ENCODE measurements around the gene THAP10. TPM values are rescaled to one million over a fixed set of nuclear protein-coding genes. Genes with fewer than 3 reads are reported as not detected.

The THAP10 gene
- total RNA-seq, 1 donor from 2014 or later, result 2.0 TPM

DNA sequence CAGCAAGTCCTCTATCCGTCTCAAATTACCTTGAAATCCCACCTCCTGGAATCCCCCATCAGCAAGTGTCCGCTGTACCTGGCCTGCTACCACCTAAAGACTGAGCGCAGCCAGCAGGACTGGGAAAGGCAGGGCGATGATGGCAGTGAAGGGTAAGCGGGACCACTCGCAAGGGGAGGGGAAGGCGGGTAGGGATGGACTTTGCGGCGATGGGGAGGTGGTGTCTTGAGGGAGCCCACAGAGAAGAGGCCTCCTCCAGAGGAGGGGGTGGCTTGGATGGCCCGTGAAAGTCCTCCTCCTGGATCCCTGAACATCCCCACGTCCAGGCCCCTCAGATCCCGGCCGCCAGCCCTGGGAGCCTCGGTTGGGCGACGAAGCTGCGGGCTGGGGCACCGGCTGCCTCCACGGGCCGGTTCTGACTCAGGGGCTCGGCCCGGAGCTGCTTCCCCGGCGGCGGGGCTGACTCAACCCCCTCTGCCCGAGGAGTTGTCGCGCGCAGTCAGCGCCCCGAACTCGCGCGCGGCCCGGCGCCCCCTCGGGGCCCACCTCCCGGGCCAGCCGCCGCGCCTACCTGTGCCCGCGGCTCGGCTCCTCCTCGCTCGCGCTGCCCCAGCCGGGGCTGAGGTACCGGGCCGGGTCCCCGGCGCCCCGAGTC lies 38.8 kb downstream of the THAP10 start:
- peak; percentile 46 for DNase-seq

DNA sequence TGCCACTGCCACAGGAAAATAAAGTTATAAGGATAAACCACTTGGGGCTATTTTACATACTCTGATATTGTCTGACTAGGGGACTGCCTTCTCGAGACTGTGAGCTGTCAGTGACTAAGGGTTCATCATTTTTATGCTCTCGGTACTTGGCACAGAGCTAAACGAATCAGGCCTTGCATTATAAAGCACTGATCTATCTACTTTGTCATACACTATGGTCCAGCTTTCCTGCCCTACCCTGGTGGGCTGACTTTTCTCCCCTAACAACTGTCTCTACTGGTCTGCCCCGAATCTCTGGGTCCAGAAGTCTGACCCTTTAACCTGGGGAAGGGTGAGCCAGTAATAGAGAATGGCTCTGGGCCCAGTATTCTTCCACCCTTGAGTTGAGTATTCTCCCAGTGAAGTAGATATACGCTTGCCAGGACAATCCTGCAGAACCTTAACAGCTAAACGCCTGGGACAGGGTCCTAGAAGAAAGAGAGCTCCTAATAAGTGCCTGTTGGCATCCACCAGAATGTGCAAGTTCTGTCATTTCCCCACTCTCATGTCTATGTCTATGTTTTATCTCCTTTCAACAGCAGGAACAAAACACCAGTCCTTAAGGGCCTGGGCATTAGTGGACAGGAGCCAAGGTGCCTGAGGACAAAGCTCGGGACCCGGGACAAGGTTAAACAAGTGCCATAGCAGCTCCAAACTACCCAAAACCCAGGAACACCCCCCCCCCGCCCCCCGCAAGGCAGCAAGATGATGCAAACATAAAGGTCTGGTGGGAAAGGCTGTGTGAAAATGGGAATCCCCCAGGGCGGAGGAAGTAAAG lies 39.5 kb downstream of the THAP10 start:
- DNase-seq, result no peak

DNA sequence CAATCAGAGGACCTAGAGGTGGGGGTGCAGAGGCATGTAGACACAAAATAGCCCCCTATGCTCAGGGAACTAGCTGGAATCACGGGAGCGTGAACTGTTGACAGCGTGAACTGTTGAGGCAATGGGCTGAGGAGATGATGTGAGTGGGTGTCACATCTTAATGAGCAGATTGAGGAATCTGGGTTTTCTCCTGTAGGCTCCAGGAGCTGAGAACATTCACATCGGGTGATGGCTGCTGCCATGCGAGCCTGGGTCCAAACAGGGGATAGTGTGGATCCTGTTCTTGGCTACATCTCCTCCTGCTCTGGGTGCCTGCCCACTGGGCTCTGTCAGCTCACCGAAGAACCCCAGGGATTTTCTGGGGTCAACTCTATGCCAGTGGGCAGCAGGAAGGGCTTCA lies 40.3 kb downstream of the THAP10 start:
- DNase-seq, result no peak

DNA sequence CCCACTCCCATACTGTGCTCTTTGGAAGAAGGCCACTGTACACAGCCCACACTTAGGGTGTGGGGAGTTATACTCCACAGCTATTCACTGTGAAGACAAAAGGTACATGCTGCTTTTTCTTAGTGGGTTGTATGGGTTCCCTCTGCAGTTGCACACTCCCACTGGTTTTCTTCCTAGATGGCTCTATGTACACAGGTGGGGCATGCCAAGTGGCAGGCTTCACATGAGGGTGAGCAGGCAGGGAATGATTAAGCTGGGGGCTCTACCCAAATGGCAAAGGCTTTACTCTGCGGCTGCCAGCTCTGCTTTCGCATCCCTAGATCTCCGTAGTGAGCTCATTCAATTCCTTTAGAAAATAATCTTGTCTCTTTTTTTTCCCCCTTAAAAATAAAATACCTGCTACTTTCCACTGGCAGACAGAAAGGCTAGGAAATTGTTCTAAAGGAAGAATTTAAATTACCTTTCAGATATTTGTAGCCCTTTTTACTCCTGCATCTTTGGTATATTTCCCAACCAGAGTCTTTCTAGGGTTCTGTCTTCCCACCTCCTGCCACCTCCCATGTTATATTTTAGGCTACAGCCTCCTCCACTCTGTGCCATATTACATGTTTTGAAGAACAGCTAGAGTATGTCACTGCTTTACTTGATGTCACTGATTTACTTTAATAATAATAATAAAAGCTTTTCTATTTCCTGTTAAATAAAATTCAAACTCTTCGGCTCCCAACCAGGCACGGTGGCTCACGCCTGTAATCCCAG lies 46.5 kb downstream of the THAP10 start:
- no peak for DNase-seq

DNA sequence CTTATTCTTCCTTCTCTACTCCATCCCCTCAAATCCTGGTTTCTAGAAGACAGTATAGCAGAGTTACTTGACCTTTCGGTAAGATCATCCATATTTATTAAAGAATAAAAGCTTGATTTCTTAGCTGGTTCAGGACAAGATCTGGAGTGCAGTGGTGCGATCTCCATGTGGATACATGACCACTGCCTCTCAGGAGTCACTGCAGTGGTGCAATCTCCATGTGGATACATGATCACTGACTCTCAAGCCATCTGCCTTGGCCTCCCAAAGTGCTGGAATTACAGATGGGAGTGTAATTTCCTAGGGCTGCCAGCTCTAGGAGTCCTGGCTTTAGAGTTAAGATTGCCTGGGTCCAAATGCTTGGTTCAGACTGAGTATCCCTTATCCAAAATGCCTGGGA lies 54.8 kb downstream of the THAP10 start:
- no peak for DNase-seq

DNA sequence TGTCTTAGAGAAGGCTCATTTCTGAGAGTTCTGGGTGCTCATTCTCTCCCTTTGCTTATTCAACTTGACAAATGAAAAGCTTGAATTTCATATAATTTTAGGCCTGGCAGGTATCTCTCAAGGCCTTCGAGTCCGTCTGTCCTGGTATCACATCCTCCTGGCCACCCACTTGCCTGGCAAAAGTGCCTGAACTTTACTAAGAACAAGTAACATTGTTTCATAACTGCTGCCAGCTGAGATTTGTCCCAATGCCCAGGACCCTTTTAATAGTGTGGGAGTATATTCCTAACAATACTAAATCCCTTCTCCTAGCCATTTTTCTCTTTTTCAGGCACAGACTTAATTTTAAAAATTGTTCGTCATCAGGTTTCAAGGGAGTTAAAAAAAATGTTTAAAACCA lies 56.4 kb downstream of the THAP10 start:
- DNase-seq, result no peak

DNA sequence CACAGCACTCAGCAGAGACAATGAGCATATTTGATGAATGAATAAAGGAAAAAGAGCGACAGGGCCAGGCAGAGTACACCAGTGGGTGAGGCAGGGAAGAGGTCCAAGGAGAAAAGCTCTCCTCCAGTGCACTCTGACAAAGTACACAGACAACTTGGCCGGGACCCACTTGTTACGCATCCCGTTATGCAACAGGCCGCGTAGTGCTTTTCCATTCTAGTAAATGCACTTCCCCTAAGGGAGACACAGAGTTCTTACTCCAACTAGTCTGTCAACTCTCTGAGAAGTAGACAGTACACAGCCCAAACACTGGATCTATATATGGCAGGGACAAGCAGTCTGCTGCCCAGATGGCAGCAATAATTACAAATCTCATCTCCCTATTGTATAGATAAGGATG lies 56.8 kb downstream of the THAP10 start:
- no peak for DNase-seq

DNA sequence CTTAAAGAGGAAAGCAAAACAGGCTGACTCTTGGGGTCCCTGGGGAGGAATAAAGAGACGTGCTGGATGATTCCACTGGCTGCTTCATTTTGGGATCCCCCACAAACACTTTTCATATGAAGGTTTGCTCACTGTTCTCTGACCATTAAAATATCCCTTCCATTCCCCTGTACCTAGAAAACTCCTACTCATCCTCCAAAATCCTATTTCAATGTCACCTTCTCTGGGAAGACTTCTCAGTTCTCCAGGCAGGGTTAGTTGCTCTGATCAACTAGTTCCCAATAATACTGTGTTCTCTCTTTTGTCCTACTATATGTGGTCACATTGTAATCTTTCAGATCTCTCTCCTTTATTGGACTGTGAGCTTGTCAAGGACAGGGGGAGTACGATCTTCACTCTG lies 57.2 kb downstream of the THAP10 start:
- DNase-seq, result no peak

DNA sequence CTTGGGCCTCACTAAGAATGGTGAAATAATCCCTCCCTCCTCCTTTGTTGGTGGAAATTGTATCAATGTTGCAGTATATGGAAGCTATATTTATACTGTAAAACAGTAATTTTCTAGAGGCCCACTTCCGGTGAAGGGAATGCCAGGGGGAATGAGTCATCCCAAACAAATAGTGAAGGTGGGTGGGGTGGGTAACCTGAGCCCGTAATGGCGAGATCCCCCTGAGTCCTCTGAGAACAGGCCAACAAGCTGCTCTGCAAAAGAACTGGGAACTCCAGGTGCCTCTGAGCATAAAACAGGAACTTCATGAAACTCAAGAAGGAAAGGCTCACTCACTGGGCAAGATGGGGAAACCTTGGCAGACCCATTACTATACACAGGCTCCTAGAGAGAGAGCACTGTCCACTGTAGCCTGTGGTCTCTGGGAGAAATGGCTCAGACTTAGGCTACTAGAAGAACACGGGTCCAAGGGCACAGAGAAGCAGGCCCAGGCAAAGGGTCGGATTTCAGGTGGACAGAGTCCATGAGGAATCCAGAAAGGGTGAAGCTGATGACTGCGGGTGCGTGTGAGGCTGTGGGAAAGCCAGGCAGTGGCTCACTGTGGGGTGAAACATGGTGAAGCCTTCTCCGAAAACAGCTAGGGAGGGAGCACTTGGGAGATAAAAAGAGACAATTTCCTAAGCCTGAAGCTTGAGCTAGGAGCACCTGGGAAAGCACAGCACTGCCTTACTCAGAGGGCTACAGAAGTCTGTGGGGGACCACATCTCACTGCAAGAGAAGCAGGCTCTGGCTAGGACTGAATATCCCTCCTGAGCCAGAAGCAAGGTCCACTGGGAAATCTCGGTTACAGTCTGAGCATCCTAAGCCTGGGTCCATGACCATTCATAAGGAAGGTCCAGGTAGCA lies 58.1 kb downstream of the THAP10 start:
- peak; percentile 68 for DNase-seq

DNA sequence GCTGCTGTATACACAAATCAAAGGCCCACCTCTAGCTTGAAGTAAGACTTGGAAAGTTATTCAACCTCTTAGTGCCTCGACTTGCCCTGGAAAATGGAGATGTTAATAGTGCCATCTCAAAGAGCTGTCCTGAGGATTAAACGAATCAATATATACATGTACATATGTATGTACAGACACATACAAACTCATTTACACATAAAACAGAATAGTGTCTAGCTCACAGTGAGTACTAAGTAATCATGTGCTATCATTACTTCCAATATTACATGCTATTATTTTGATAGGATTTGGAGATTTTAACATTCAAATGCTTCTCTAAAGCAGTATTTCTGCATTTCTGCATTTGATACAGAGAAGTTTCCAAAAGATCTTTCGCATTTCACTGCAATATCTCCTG lies 58.8 kb downstream of the THAP10 start:
- DNase-seq, result no peak

DNA sequence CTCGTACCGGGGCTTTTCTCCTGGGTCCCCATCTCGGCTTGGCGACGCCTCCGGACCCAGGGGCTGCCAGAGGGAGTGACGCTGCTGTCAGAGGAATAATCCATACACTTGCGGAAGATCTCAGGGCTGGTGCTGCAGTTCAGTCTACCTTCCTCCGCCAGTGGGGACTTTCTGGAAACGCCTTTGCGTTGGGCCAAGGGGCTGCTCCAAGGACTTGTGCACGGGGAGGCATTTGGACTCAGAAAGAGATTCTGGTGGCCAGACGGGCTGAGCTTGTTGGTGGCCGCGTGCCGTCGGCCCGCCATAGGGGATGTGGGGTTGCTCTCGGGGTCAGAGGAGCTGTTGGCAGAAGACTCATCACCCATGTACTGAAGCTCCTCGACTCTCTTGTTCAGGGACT lies 60.1 kb downstream of the THAP10 start:
- DNase-seq, result no peak

Other genes starting within 250 kb of the THAP10 start
- gene UACA, start 128.9 kb downstream of the THAP10 start, total RNA-seq, result 170 and 185 TPM in 2 replicates
- 6.9 and 15.0 TPM in 2 replicates for gene LARP6, start 38.3 kb downstream of the THAP10 start, total RNA-seq
- 4.9 and 6.3 TPM in 2 replicates for gene LRRC49, start 393 bp upstream of the THAP10 start, total RNA-seq
- 34.2 and 38.4 TPM in 2 replicates for gene THSD4, start 223.0 kb upstream of the THAP10 start, total RNA-seq